Measurements from ENCODE around the gene LHFPL6.

DNA sequence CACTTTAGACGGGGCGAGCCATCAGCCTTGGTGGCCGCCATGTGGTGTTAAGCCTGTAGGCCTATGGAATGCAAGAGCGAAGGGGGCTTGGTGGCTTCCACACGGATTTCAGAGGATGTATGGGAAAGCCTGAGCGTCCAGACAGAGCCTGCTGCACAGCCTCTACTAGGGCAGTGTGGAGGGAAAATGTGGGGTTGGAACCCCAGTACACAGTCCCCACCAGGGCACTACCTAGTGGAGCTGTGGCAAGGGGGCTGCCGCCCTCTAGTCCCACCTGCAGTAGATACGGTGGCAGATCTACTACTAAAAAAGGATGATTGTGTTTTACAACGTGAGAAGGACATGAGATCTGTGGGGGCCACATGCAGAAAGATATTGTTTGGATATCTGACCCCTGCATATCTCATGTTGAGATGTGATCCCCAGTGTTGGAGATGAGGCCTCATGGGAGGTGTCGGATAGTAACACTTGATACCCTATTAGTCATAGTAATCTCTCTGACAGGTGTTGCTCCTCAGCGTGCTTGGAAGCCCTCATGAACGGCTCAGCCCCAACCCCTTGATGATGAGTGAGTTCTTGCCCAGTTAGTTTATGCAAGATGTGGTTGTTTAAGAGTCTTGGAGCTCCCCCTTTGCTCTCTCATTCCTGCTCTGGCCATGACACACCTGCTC is 45.6 kb downstream of the LHFPL6 start:
- TF ChIP-seq EZH2 (IDR thresholded peaks at IDR 0.05; ENCODE audit: insufficient read depth, poor library complexity, severe bottlenecking) (no peak), EZH2phosphoT487 (IDR thresholded peaks at IDR 0.05; ENCODE audit: insufficient read depth, low read depth) (no peak)

Measured in GM23248 (cell line).